ENCODE measurements around the gene SDS.

Gene SDS

DNA sequence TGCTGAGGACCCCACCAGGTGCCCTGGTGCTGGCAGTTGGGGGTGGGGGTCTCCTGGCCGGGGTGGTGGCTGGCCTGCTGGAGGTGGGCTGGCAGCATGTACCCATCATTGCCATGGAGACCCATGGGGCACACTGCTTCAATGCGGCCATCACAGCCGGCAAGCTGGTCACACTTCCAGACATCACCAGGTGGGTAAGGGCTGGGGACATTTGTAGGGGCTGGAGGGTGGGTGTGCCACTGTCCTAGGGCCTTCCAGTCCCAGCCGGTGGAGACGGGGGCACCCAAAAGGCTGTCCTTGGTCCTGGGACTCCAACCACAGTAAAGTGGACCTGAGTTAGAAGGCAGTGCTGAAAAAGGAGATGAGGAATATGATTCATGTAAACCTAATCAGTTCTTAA is 31.7 kb upstream of the SDS start:
- ATAC-seq = no peak
- TF ChIP-seq TCF4 (CRISPR knock-in tag; IDR thresholded peaks at IDR 0.05; ENCODE audit: borderline replicate concordance) (no peak), ISL1 (CRISPR knock-in tag; IDR thresholded peaks at IDR 0.05) (no peak), OSR1 (CRISPR knock-in tag; IDR thresholded peaks at IDR 0.05) (no peak), PPARA (CRISPR knock-in tag; IDR thresholded peaks at IDR 0.05; ENCODE audit: borderline replicate concordance) (no peak), SNAI2 (CRISPR knock-in tag; IDR thresholded peaks at IDR 0.05) (no peak), ZC3H10 (CRISPR knock-in tag; IDR thresholded peaks at IDR 0.05) (no peak), TSHZ2 (CRISPR knock-in tag; IDR thresholded peaks at IDR 0.05) (no peak), GLIS3 (CRISPR knock-in tag; IDR thresholded peaks at IDR 0.05) (no peak), ZNF8 (CRISPR knock-in tag; IDR thresholded peaks at IDR 0.05) (no peak), ZNF70 (CRISPR knock-in tag; IDR thresholded peaks at IDR 0.05) (no peak), RARB (CRISPR knock-in tag; IDR thresholded peaks at IDR 0.05) (no peak), ZNF565 (CRISPR knock-in tag; conservative IDR thresholded peaks at IDR 0.05; ENCODE audit: low read depth) (no peak), BACH2 (CRISPR knock-in tag; IDR thresholded peaks at IDR 0.05; ENCODE audit: borderline replicate concordance) (no peak), ZFP3 (CRISPR knock-in tag; IDR thresholded peaks at IDR 0.05) (no peak), ARNTL (CRISPR knock-in tag; IDR thresholded peaks at IDR 0.05; ENCODE audit: borderline replicate concordance, low read depth) (no peak), TOX (CRISPR knock-in tag; IDR thresholded peaks at IDR 0.05; ENCODE audit: borderline replicate concordance) (no peak), ZFP30 (CRISPR knock-in tag; IDR thresholded peaks at IDR 0.05) (no peak), CSDC2 (CRISPR knock-in tag; IDR thresholded peaks at IDR 0.05) (no peak)
- TF ChIP-seq, protein P1, sequence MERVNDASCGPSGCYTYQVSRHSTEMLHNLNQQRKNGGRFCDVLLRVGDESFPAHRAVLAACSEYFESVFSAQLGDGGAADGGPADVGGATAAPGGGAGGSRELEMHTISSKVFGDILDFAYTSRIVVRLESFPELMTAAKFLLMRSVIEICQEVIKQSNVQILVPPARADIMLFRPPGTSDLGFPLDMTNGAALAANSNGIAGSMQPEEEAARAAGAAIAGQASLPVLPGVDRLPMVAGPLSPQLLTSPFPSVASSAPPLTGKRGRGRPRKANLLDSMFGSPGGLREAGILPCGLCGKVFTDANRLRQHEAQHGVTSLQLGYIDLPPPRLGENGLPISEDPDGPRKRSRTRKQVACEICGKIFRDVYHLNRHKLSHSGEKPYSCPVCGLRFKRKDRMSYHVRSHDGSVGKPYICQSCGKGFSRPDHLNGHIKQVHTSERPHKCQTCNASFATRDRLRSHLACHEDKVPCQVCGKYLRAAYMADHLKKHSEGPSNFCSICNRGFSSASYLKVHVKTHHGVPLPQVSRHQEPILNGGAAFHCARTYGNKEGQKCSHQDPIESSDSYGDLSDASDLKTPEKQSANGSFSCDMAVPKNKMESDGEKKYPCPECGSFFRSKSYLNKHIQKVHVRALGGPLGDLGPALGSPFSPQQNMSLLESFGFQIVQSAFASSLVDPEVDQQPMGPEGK (CRISPR knock-in tag; IDR thresholded peaks at IDR 0.05; ENCODE audit: borderline replicate concordance) = no peak
- TF ChIP-seq, protein P2, sequence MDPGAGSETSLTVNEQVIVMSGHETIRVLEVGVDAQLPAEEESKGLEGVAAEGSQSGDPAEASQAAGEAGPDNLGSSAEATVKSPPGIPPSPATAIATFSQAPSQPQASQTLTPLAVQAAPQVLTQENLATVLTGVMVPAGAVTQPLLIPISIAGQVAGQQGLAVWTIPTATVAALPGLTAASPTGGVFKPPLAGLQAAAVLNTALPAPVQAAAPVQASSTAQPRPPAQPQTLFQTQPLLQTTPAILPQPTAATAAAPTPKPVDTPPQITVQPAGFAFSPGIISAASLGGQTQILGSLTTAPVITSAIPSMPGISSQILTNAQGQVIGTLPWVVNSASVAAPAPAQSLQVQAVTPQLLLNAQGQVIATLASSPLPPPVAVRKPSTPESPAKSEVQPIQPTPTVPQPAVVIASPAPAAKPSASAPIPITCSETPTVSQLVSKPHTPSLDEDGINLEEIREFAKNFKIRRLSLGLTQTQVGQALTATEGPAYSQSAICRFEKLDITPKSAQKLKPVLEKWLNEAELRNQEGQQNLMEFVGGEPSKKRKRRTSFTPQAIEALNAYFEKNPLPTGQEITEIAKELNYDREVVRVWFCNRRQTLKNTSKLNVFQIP (CRISPR knock-in tag; IDR thresholded peaks at IDR 0.05; ENCODE audit: borderline replicate concordance, low read depth) = no peak

DNA sequence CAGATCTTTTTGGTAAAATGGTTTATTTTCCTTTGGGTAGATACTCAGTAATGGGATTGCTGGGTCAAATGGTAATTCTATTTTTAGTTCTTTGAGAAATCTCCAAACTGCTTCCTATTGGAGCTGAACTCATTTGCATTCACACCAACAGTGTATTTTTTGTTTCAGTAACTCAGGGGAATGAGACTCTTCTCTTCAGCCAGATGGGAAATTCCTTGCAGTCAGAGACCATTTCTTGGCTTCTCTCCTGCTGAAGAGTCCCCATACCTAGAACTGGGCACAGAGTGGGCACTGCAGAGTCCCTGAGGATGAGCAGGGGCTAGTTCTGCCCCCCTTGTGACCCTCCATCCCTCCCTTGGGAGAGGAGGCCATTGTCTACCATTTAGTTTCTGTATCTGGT is 29.3 kb upstream of the SDS start:
- no peak for ATAC-seq

More for the DNA sequence above, 29.3 kb upstream of the SDS start:
- TF ChIP-seq CSRNP3 (CRISPR knock-in tag; IDR thresholded peaks at IDR 0.05) = no peak
- TF ChIP-seq TSHZ2 (CRISPR knock-in tag; IDR thresholded peaks at IDR 0.05) = no peak
- TF ChIP-seq SNAI2 (CRISPR knock-in tag; IDR thresholded peaks at IDR 0.05) = no peak
